HEK293 (cell line): ENCODE data around the gene ADSS1.

ENCODE experiments used
- GLI4 ChIP-seq: fragments of 450-650 bp; formaldehyde crosslinking; IDR thresholded peaks from 2 replicates; pipeline ENCODE4 v1.5.1; 2016; ENCODE audit warnings: missing biosample characterization, missing genetic modification characterization
- YY1 ChIP-seq: fragments of 450-650 bp; formaldehyde crosslinking; IDR thresholded peaks from 2 replicates; pipeline ENCODE4 v1.5.1; 2018; ENCODE audit warnings: missing biosample characterization, missing genetic modification characterization
- ZNF423 ChIP-seq: fragments of 450-650 bp; formaldehyde crosslinking; IDR thresholded peaks from 2 replicates; pipeline ENCODE4 v1.5.1; 2016; ENCODE audit warnings: missing biosample characterization, missing genetic modification characterization
- ZNF529 ChIP-seq: fragments of 450-650 bp; formaldehyde crosslinking; IDR thresholded peaks from 2 replicates; pipeline ENCODE4 v1.5.1; 2017; ENCODE audit warnings: missing genetic modification characterization, missing biosample characterization; ENCODE audit not compliant: insufficient replicate concordance
- TF ChIP-seq, protein P1 (sequence below): fragments of 450-650 bp; formaldehyde crosslinking; IDR thresholded peaks from 2 replicates; pipeline ENCODE4 v1.5.1; 2016; ENCODE audit warnings: missing biosample characterization, missing genetic modification characterization, low read depth
- TF ChIP-seq, protein P2 (sequence below): fragments of 450-650 bp; formaldehyde crosslinking; IDR thresholded peaks from 2 replicates; pipeline ENCODE4 v1.5.1; 2016; ENCODE audit warnings: missing biosample characterization, missing genetic modification characterization

DNA sequence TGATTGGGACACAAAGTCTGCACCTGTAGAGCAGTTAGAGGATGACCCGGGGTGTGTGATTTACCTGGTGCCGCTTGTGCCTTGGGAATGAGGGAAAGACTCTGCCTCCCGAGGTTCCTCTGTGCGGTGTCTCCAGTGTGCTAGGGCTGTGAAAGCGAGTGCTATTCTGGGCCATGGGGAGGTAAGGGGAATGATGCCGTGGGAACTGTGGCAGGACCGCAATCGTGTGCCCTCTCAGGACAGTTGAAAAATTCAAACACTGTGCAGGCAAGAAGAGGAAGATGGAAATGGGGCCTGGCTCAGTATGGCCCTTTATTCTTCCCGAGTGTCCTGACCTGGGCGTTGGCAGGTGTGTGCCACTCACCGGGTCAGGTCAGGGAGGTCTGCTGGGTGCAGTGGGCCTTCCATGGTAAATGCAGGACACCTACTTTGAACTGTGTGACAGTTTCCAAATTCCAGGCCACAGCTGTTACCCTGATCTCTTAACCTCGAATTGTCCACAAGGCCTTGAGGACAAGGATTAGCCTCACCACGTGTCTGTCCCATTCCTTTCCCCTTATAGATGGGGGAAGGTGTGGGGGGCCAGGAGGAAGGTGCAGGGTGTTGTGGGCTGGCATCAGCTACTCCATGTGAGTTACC, 30.3 kb downstream of the ADSS1 start:
- TF ChIP-seq YY1: no peak
- TF ChIP-seq GLI4 (tag by site-specific recombination): no peak
- TF ChIP-seq, protein P1, sequence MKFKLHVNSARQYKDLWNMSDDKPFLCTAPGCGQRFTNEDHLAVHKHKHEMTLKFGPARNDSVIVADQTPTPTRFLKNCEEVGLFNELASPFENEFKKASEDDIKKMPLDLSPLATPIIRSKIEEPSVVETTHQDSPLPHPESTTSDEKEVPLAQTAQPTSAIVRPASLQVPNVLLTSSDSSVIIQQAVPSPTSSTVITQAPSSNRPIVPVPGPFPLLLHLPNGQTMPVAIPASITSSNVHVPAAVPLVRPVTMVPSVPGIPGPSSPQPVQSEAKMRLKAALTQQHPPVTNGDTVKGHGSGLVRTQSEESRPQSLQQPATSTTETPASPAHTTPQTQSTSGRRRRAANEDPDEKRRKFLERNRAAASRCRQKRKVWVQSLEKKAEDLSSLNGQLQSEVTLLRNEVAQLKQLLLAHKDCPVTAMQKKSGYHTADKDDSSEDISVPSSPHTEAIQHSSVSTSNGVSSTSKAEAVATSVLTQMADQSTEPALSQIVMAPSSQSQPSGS (tag by site-specific recombination): no peak
- TF ChIP-seq, protein P2, sequence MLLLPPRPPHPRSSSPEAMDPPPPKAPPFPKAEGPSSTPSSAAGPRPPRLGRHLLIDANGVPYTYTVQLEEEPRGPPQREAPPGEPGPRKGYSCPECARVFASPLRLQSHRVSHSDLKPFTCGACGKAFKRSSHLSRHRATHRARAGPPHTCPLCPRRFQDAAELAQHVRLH (tag by site-specific recombination): no peak
- no peak for TF ChIP-seq ZNF529
- TF ChIP-seq ZNF423 (tag by site-specific recombination): no peak
